Stimulated activated CD4-positive, alpha-beta T cell treated with anti-CD3 and anti-CD28 coated beads, TNF-alpha, amount 100 ng/mL, for 4 hours (primary cell): ENCODE data around the gene VOPP1.
"Not testable (repeated sequence)": the region's sequence is repeated elsewhere in the genome, so short reads cannot be mapped to it uniquely, and the experiment has no call there.

ENCODE experiments used
- DNase-seq, 3 experiments: peaks; one replicate each; pipeline ENCODE4 v3.0.0-alpha.2; 2020; ENCODE audit warnings: low read depth in 3 of 3

The VOPP1 gene

DNA sequence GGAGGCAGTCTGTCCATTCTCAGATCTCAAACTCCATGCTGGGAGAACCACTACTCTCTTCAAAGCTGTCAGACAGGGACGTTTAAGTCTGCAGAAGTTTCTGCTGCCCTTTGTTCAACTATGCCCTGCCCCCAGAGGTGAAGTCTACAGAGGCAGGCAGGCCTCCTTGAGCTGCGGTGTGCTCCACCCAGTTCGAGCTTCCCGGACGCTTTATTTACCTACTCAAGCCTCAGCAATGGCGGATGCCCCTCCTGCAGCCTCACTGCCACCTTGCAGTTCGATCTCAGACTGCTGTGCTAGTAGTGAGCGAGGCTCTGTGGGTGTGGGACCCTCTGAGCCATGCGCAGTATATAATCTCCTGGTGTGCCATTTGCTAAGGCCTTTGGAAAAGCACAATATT, 10.4 kb upstream of the VOPP1 start:
- not testable (repeated sequence) for DNase-seq

DNA sequence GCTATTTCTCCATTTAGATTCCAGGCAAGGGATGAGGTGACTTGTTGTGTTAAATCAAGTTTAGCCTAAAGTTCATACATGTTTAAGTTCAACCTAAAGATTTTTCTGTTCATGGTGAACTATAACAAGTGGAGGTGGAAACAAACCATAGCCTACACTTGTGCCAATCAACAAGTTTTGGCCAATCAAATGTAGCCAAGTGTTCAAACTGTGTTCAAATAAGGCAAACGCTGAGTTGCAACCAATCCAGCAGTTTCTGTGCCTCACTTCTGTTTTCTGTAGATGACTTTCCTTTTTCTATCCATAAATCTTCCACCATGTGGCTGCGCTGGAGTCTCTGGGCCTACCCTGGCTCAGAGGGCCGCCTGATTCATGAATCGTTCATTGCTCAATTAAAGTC, 4.5 kb upstream of the VOPP1 start:
- no peak for DNase-seq

DNA sequence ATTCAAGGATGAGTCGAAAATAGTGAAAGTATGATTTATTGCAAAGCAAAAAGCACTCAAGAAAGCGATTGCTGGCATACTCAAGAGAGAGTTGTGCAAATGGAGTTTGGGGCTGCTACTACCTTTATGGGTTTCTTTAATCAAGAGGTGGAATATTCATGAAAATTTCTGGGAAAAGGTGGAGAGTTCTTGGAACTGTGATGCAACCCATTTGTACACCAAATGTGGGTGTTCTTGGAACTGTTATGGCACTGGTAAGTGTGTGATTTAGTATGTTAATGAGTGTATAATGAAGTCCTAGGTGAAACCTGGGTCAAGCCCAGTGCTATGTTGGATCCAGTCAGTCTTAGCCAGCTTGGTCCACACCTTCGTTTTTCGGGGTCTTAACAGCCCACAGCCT, 3.4 kb upstream of the VOPP1 start:
- no peak for DNase-seq

DNA sequence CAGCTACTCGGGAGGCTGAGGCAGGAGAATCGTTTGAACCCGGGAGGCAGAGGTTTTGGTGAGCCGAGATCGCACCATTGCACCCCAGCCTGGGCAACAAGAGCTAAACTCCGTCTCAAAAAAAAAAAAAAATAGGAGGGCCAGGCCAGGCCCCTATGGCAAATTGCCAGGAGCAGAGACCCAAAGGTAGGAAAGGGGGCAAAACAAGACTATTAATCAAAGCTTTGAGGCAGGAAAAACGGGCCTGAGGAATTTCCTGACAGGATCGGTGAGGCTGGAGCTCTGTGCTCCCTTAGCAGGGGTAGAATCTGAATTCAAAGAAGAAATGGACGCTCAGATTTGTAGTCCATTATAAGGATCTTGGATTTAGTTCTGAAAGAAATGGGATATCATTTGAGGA, 2.8 kb upstream of the VOPP1 start:
- DNase-seq, result no peak

DNA sequence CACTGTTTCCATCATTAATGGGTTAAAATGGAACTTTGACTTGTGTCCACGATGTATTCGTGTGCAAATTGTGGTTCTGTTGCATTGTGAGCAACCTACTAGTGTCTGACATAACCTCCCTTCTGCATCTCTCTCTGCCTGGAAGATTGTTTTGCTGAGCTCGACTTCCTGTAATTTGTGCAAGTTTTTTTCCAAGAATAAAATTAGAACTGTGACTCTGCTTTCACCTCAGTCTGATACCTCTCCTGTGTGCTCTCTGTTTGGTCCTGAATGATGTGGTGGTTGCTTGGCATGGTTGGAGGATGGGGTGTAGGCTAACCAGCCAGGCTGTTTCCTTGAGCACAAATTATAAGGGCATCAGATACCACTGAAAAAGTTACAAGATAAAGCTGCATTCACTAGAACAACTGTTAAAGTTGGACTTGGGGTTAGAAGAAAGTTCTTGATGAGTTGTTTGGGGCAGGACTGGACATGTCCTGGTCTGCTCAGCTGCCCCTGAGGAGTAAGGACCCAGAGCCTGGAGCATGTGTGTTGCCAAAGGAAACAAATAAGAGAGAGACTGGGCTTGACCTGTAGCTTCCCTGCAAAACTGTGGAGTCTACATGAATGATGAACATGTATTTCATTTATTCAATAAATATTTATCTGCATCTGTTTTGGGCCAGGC, 1.9 kb upstream of the VOPP1 start:
- no peak for DNase-seq

DNA sequence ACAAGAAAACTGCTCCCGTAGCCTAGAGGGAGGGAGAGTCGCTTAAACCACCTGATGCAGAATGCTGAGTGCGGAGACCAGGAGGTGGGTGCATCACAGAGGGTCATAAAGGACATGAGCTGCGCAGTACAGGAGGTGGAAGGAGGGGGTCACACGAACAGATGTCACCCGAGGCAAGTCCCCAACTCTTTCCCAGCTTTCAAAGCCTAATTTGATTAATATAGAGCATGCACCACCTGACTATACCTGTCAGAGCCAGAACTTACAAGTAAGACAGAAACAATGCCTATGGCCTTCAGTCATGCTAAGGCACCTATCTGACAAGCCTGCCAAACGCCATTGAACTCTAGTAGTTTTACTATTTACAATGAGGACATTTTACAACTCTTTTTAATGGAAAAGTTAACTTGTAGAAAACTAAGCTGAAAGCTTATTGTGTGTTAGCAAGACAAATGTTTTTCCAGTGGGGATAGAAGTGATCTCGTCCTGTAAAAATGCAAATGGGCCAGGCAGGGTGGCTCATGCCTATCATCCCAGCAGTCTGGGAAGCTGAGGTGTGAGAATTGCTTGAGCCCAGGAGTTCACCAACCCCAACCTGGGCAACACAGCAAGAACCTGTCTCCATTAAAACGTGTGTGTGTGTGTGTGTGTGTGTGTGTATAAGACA, 1.1 kb upstream of the VOPP1 start:
- no peak for DNase-seq

DNA sequence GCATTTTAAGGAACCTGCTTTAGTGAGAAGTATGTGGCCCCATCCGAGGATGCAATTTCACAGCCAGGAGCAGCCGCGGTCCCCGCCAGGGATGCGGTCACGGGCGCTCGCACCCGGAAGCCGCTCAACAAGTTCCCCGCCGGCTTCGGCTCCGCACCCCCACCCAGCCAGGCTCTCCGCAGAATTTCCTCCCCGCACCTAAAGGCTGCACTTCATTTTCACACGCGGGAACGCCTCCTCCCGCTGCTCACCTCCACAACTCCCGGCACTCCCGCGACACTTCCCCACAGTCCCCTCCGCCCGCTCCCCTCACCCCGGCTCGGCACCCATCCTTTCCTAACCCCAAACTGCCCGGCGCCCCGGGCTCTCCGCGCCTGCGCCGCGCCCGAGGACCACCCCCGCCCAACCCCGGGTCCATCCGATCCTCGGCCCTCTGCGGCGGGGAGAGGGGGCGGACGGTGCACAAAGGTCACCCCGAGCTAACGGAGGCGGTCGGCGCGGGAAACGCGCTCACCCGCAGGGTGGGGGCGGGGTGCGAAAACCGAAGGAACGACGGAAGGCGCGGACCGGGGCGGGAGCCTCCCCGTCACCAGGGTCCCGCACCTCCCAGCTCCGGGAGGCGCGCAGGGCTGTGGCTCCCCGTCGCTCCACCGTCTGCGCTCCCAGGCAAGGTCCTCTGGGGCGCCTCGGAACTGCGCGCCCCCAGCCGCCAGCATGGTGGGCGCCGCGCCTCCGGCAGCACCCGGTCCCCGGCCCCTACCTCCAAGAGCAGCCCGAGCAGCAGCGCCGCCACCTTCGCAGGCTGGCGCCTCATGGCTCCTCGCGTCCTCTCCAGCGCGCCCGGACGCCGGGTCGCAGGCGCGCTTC, 558 bp downstream of the VOPP1 start:
- DNase-seq, result peak; percentile 24 to 38 (median 30)

DNA sequence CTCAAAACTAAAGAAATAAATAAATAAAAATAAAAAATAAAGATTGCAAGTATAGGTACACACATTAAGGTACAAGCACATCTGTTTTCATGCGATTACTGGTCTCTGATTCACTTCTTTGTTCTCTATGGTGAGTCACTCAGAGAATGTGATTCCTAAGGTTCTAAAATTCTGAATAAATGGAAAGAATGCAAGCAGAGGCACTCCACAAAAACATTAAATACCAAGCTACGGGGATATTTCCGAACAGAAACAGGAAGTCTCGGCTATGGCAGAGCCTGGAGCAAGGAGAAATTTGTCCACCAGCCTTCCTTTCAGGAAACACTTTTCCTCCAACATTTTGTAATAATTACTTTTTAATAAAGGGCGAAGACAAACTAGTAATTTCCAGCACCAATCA, 1.4 kb downstream of the VOPP1 start:
- no peak for DNase-seq

DNA sequence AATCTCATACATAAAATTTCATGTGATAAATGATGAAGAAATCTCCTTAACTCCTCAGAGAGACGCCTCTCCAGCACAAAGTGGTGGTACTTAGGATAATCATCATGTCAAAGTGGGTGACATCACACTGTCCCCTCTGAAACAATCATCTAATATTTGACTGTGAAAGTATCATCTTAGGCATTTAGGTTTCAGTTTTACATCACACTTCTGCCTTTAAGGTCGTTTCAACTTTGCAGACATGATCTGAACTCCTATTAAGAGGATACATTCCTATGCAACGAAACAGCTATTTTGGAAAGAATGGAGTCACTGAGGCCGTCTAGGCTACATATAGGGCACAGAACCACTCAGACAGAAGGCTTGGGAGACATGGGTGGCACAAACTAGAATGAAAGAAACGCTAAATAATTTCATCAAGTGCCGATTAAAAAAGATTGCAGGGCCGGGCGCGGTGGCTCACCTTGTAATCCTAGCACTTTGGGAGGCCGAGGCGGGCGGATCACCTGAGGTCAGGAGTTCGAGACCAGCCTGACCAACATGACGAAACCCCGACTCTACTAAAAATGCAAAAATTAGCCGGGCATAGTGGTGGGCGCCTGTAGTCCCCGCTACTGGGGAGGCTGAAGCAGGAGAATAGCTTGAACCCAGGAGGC, 2.0 kb downstream of the VOPP1 start:
- DNase-seq, result no peak

DNA sequence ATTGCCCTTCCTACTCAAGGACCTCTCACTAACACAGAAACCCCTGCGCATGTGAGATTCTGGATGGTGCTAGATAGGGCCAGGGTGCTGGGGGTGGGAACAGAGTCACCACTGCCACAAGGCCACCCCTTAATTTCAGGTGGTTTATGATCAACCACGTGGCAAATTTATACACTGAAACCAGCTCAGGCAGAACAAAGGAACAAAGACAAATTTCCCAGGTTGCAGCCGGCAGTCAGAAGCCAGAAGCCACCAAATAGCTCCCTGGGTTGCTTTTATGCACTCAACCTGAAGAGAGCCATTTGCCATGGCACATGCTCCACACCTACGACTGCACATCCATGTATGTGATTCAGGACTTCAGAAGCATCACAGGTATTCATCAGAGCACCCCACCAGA, 2.5 kb downstream of the VOPP1 start:
- DNase-seq, result no peak

DNA sequence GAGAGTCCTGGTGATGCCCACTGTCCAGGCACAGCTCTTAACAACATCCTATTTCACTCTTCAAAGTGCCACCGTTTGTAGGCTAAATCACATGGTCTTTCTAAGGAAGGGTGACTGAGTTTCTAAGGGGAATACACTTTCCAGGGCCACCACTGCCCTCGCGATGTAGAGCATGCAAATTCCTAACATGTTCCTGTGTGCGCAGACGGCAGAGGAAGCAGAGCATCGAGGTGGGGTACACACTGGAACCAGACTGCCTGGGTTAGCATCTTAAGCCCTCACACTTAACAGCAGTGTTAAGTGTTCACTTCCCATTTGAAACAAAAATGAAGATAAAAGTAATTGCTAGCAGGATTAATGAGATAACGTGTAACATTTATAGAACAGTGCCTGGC, 3.0 kb downstream of the VOPP1 start:
- DNase-seq, result no peak

DNA sequence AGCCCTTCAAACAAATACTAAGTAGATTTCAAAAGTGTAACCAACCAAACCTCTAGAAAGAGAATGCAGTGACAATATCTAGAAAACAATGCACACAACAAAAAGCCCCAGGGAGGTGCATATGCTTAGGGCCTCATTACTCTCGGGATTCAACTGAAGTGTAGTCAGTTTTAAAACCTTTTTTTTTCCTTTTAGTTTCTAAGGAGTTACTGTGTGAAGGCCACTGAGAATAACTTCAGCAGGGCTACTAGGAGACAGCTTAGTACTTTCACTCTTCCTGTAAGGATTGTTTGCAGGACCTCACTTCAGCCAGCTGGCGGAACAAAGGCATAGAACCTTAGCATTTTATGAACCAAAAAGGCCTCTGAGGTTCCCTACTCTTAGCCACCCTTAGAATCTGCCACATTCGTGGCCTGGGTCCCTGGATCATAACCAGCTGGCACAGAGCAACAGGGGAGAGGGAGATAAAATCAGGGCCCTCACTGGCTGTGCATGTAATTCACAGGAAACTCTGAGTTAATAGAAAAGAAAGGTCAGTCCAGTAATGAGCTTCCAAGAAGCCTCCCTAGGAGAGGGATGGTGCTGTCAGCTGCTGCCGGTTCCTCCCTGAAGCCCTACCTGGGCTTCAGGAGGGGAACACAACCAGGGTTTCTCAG, 3.6 kb downstream of the VOPP1 start:
- DNase-seq, result no peak

DNA sequence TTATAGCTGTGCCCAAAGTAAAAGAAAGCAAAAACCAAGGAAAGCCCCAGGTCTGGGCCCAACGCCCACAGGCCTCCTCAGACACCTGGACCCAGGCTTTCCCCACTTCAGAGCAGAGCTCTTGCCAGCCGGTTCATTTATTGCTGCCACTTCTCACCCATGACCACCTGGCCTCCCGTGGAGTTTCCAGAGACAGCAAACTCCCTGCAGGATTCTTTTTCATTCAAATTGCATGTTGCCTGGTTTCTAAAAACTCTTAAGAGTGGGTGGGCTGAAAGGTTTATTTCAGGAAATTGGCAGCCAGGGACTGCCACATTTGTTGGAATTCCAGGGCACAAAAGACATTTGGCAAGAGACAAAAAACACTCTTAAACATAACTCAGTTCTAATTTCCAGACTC, 4.7 kb downstream of the VOPP1 start:
- DNase-seq, result no peak

DNA sequence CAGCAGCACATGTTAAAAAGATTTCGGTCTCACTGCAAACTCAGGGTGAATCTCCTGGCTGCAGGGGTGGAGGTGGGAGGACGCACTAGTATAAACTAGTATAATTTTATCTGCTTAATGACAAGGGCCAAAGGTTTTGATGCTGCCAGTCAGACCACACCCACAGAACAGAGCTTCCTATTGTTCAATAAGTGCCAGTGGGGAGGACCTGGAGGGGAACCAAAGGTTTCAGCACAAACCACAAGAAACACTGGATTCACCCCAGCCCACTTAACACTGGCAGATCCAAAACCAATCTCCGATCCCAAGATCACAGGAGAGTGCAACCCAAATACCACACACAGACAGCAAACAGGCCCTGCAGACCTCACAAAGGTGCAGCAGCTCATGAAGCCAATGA, 6.6 kb downstream of the VOPP1 start:
- no peak for DNase-seq

DNA sequence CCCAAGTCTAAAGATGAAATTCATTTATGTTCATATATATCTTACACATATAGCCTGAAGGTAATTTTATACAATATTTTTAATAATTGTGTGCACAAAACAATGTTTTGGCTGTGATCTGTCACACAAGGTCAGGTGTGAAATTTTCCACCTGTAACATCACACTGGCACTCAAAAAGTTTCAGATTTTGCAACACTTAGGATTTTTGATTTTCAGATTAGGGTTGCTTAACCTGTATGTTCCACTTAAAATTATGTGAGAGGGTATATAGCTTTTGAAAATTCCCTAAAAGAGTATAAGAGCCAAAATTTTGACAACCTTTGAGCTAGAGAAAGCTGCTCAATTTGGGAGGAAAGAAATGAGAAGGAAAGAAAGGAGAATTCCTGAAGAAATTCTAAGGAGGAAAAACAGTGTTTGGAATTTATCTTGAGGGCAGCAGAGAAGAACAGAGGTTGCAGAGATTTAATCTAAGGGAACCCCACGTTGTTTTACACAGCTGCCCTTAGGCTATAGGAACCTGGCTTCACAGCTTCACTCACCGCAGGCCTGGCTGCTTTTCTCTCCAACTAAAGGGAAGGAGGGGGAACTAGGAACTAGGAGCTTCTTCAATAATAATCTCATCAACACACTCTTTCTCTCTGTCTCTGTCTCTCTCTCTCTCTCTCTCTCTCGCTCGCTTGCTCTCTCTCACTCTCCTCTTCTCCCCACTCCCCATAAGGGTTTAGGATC, 8.5 kb downstream of the VOPP1 start:
- no peak for DNase-seq

DNA sequence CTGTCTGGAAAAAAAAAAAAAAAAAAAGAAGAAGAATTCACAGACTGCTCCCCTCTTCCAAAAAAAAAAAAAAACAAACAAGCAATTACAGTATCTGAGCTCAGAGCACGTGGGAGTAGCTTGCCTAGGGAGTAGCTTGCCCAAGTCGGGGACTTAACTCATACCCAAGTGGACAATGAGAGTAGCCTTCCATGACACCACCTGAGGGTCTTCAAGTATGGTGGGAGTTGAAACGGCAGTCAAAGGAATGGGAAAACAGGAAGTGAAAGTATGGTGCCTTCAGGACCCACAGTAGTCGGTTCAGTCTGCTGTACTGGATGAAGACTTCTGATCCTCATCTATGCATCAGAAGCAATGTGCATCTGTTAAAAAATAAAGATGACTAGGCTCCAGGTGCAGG, 10.6 kb downstream of the VOPP1 start:
- DNase-seq, result no peak

DNA sequence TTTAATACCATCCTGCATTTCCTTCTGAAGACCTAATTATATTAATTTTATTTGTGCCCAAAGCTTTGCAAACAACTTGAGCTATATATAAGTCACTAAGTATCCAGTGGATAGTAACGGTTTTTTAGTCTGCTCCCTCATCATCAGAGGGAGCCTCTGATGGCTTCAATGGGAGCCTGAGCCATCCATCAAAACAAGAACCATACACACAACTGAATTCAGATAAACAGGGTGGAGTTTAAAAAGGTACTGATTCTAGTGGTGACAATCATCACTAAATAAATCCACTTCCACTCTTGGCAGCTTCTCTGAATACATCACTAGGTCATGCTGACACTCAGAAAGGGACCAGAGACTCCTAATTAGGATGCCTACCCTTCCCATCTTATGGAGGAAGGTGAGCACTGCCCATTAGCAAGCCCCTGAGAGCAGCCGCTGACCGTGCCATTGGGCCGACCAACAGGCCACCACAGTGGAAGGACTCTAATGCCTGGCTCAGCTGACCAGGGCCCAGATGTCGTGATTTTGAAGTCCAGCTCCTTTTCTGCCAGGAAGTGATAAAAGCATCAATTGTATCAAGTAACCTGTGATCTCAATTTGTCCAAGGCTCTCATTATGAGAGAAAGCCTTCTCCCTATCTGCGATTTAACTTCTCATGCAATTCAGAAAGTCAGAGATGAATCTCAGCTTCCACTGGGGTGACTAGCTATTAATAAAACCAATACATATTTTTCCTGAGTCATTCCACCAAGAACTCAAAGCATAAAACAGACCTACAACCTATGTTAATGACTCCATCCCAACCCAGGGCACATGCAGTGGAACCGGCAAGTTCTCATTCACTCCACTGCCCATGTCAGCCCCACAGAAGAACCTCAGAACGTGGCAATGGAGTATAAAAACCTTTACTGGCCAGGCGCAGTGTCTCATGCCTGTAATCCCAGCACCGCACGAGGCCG, 13.1 kb downstream of the VOPP1 start:
- DNase-seq, result no peak

DNA sequence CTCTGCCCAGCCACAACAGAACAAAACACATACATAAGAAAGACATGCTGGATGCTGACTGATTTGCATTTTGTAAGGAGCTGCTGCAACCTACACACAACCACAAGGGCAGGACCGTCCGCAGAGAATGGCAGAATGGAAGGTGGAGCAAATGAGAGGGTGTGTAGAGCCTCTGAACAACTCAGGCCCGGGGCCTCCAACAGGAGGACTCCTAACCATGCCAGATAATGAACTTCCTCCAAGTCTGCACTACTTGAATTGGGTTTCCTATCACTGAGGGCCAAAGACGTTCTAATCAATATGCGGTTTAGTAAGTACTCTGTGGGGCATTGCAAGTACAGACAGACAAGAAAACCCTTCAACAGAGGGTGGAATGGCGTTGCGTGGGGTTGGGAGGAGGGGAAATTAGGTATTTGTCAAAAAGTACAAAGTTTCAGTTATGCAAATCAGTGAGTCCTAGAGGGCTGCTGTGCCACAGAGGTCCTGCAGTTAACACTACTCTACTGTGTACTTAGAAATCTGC, 14.6 kb downstream of the VOPP1 start:
- no peak for DNase-seq

DNA sequence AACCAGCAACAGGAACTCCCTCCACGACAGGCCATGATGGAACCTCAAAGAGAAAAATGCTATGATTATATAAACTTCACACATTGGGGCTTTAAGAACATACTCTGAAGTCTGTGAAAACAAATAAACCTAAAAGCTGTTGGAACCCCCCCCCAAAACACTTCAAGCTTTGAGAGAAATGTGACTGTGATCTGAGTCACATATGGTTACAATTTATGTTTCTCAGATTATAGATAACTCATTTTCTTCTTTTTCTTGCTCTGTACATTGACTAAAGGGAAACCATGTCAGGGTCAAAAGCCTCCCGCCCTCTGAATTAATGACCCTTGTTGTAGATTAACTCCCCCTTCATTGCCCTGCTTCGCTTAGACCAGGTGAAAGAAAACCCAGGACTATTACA, 15.8 kb downstream of the VOPP1 start:
- no peak for DNase-seq

DNA sequence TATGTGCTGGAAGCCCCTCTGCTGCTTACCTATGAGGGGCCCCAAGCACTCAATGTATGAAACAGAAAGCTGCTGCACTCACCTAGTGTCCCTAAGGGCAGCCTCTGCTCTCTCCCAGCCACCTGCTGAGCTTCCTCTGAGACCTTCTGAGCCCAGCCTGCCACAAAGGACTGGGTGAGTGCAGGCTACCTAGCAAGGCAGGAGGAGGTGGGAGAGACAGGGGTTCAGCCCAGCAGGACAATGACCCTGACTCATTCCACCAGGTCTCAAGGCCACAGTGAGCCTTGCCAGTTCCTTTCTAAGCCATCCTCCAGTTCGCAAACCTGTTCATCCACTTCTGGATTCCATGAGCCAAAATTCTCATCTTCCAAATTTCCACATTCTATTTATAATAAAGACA, 16.3 kb downstream of the VOPP1 start:
- no peak for DNase-seq
